Vagina (tissue), 2 donors: ENCODE results near the gene COX6A2. TPM values are rescaled to one million over a fixed set of nuclear protein-coding genes. Genes with fewer than 3 reads are reported as not detected.

Experiments
- DNase-seq, 2 donors: peaks; one replicate each; pipeline ENCODE4 v3.0.0-alpha.2; 2017; ENCODE audit errors: extremely low spot score in 2 of 2
- H3K27ac ChIP-seq: fragments of 200-600 bp; sonication (generic); one replicate; pipeline ENCODE4 v1.5.1; 2019
- H3K27me3 ChIP-seq: fragments of 200-600 bp; sonication (generic); one replicate; pipeline ENCODE4 v1.5.1; 2019
- H3K36me3 ChIP-seq, 2 donors: fragments of 200-600 bp; sonication (generic); one replicate each; pipeline ENCODE4 v1.5.1; 2017 to 2019
- H3K4me1 ChIP-seq: fragments of 200-600 bp; sonication (generic); one replicate; pipeline ENCODE4 v1.5.1; 2019
- H3K4me3 ChIP-seq, 2 donors: fragments of 200-600 bp; sonication (generic); 1 replicate in 1 of 2; 2 replicates in 1 of 2; pipeline ENCODE4 v1.5.1; 2016 to 2019
- H3K9me3 ChIP-seq: fragments of 200-600 bp; sonication (generic); one replicate; pipeline ENCODE4 v1.5.1; 2019
- CTCF ChIP-seq, 3 experiments: fragments of 450-650 bp in 2 of 3; fragments of 200-600 bp in 1 of 3; sonication (generic) in 1 of 3; IDR thresholded peaks; one replicate each; pipeline ENCODE4 v1.5.1; 2017 to 2019; ENCODE audit warnings: antibody characterized with exemption in 3 of 3, mild to moderate bottlenecking in 2 of 3, moderate library complexity in 2 of 3
- POLR2A ChIP-seq, 2 donors: fragments of 450-650 bp; IDR thresholded peaks; one replicate each; pipeline ENCODE4 v1.6.1; 2017; ENCODE audit warnings: antibody characterized with exemption in 2 of 2, mild to moderate bottlenecking in 2 of 2, moderate library complexity in 2 of 2
- POLR2AphosphoS5 ChIP-seq, 2 donors: sonication (generic); formaldehyde crosslinking; IDR thresholded peaks; one replicate each; pipeline ENCODE4 v1.9.0; 2017; ENCODE audit warnings: antibody characterized with exemption in 2 of 2, mild to moderate bottlenecking in 2 of 2, low read depth in 1 of 2; ENCODE audit not compliant: insufficient read depth in 1 of 2
- intact Hi-C: fragments of 100-400 bp; cut with DNase I; formaldehyde crosslinking; loops from one replicate; pipeline ENCODE4 v1.15.1; 2023
- total RNA-seq: library from RNA; depleted of rRNA; stranded (reverse); fragments of >200 nt; gene quantifications from one replicate; pipeline ENCODE4 v1.2.3, GENCODE V29; 2016

The COX6A2 gene
- total RNA-seq, 1 donor from 2014 or later: not detected

GRCh38 chr16:31461201-31461920 is 33.2 kb upstream of the COX6A2 start:
- intact Hi-C loops: no loop called here
- H3K9me3 ChIP-seq: no peaks in the 10 kb centered on the region
- H3K4me3 ChIP-seq: no peak overlapping the region
- TF ChIP-seq CTCF (IDR thresholded peaks at IDR 0.05): no peak
- no peak for TF ChIP-seq POLR2AphosphoS5 (IDR thresholded peaks at IDR 0.05; ENCODE audit: insufficient read depth in 1 of 2, low read depth in 1 of 2)
- no peak for TF ChIP-seq POLR2A (IDR thresholded peaks at IDR 0.05)
- peaks cover 32% of the 10 kb centered on the region for H3K4me1 ChIP-seq
- no peak for DNase-seq
- H3K27ac ChIP-seq: no peak overlapping the region
- no peaks in the 10 kb centered on the region for H3K27me3 ChIP-seq
- H3K36me3 ChIP-seq: peaks cover 0 to 43% of the 10 kb centered on the region in 2 donors

GRCh38 chr16:31460582-31461002 is 32.4 kb upstream of the COX6A2 start:
- H3K4me1 ChIP-seq: peaks cover 40% of the 10 kb centered on the region
- H3K4me3 ChIP-seq: peak overlapping the region; percentile 31 to 68
- DNase-seq: no peak
- H3K36me3 ChIP-seq: peaks cover 0 to 40% of the 10 kb centered on the region in 2 donors
- peak overlapping the region; percentile 94 for H3K27ac ChIP-seq
- TF ChIP-seq CTCF (IDR thresholded peaks at IDR 0.05) (peak in 2 of 3 experiments; percentile 41 to 44), POLR2AphosphoS5 (IDR thresholded peaks at IDR 0.05; ENCODE audit: insufficient read depth in 1 of 2, low read depth in 1 of 2) (no peak), POLR2A (IDR thresholded peaks at IDR 0.05) (no peak)
- H3K9me3 ChIP-seq: no peaks in the 10 kb centered on the region
- intact Hi-C loops: no loop called here
- H3K27me3 ChIP-seq: no peaks in the 10 kb centered on the region

- Histone ChIP-seq H3K27ac (peak overlapping the region; percentile 94), H3K4me1 (peaks cover 46% of the 10 kb centered on the region), H3K27me3 (no peaks in the 10 kb centered on the region), H3K9me3 (no peaks in the 10 kb centered on the region), H3K36me3 (peaks cover 0 to 38% of the 10 kb centered on the region in 2 donors), H3K4me3 (peak overlapping the region; percentile 68 to 87)
- TF ChIP-seq CTCF (IDR thresholded peaks at IDR 0.05): no peak
- TF ChIP-seq POLR2A (IDR thresholded peaks at IDR 0.05): peak in 1 of 2 donors; percentile 22
- peak in 1 of 2 donors; percentile 90 for TF ChIP-seq POLR2AphosphoS5 (IDR thresholded peaks at IDR 0.05; ENCODE audit: insufficient read depth in 1 of 2, low read depth in 1 of 2)
- peak; percentile 100 for DNase-seq
- intact Hi-C loops: loop anchor here (10.0 kb wide), 1 partner anchor 415 kb away; the partner anchor contains the start of gene ZNF267
These were observed 31.8 kb upstream of the COX6A2 start for GRCh38 chr16:31459687-31460581.

- H3K4me1 ChIP-seq: peaks cover 55% of the 10 kb centered on the region
- peaks cover 0 to 29% of the 10 kb centered on the region in 2 donors for H3K36me3 ChIP-seq
- peak within 1 kb of the TSS; percentile 68 to 87 for H3K4me3 ChIP-seq
- H3K27ac ChIP-seq: peak within 1 kb of the TSS; percentile 94
- peak in 1 of 2 donors; percentile 57 for TF ChIP-seq POLR2A (IDR thresholded peaks at IDR 0.05)
- peak in 2 of 3 experiments; percentile 42 to 85 for TF ChIP-seq CTCF (IDR thresholded peaks at IDR 0.05)
- TF ChIP-seq POLR2AphosphoS5 (IDR thresholded peaks at IDR 0.05; ENCODE audit: insufficient read depth in 1 of 2, low read depth in 1 of 2): peak; percentile 48 to 97
- H3K9me3 ChIP-seq: no peaks in the 10 kb centered on the region
- intact Hi-C loops: loop anchor here (10.0 kb wide), 1 partner anchor 416 kb away; the partner anchor contains the start of gene ZNF267
- peak in 1 of 2 donors; percentile 99 for DNase-seq
- no peaks in the 10 kb centered on the region for H3K27me3 ChIP-seq
These were observed 30.9 kb upstream of the COX6A2 start, which contains the start of gene ARMC5 for GRCh38 chr16:31458844-31459686. Gene ARMC5 (plus strand): TSS chr16:31459501. CDS start chr16:31459525, 24 bp downstream.
